GM18511 (cell line): ENCODE measurements around the gene STRN.
"Not testable (repeated sequence)": the region's sequence is repeated elsewhere in the genome, so short reads cannot be mapped to it uniquely, and the experiment has no call there.

ENCODE experiments used
- ATAC-seq: cut with Tn5 transposase; IDR thresholded peaks from one replicate; pipeline ENCODE4 v1.9.1; 2021; ENCODE audit warnings: mild to moderate bottlenecking, moderate library complexity; ENCODE audit not compliant: unreplicated experiment

The STRN gene

GRCh38 chr2:36915627-36916026 lies 50.7 kb downstream of the STRN start:
- no peak for ATAC-seq

- ATAC-seq = no peak
Observed at GRCh38 chr2:36912695-36913094, 53.6 kb downstream of the STRN start.

- no peak for ATAC-seq
Observed at GRCh38 chr2:36911012-36911411, 55.3 kb downstream of the STRN start.

GRCh38 chr2:36906277-36906676 lies 60.1 kb downstream of the STRN start:
- ATAC-seq = no peak

- ATAC-seq = no peak
Observed at GRCh38 chr2:36904636-36905035, 61.7 kb downstream of the STRN start.

- no peak for ATAC-seq
Observed at GRCh38 chr2:36902385-36903120, 63.8 kb downstream of the STRN start.

- no peak for ATAC-seq
Observed at GRCh38 chr2:36892805-36893204, 73.5 kb downstream of the STRN start.

GRCh38 chr2:36889795-36890194 lies 76.5 kb downstream of the STRN start:
- no peak for ATAC-seq

GRCh38 chr2:36887095-36887494 lies 79.2 kb downstream of the STRN start:
- ATAC-seq = not testable (repeated sequence)

- ATAC-seq = no peak
Observed at GRCh38 chr2:36886664-36887063, 79.7 kb downstream of the STRN start.

- no peak for ATAC-seq
Observed at GRCh38 chr2:36885605-36886004, 80.7 kb downstream of the STRN start.

GRCh38 chr2:36882532-36882931 lies 83.8 kb downstream of the STRN start:
- ATAC-seq = no peak

GRCh38 chr2:36881816-36882215 lies 84.5 kb downstream of the STRN start:
- no peak for ATAC-seq

- ATAC-seq = no peak
Observed at GRCh38 chr2:36878429-36878828, 87.9 kb downstream of the STRN start.

- ATAC-seq = no peak
Observed at GRCh38 chr2:36871068-36871707, 95.1 kb downstream of the STRN start.

- ATAC-seq = no peak
Observed at GRCh38 chr2:36869606-36870005, 96.7 kb downstream of the STRN start.

- ATAC-seq = no peak
Observed at GRCh38 chr2:36861896-36862295, 104.4 kb downstream of the STRN start.

GRCh38 chr2:36859366-36859792 lies 107.0 kb downstream of the STRN start:
- peak; percentile 9 for ATAC-seq

- ATAC-seq = peak; percentile 77
Observed at GRCh38 chr2:36858551-36859365, 107.6 kb downstream of the STRN start.

GRCh38 chr2:36857713-36858112 lies 108.6 kb downstream of the STRN start:
- ATAC-seq = no peak

- no peak for ATAC-seq
Observed at GRCh38 chr2:36855429-36855828, 110.9 kb downstream of the STRN start.

GRCh38 chr2:36854241-36854640 lies 112.1 kb downstream of the STRN start:
- no peak for ATAC-seq
